ENCODE data around the gene RAN. TPM values are rescaled to one million over a fixed set of nuclear protein-coding genes. Genes with fewer than 3 reads are reported as not detected.

Gene RAN
- polyA plus RNA-seq (2013) = 474 TPM

GRCh38 chr12:130871286-130872178 is at the start of gene RAN:
Gene RAN (plus strand): TSS chr12:130872066. CDS start chr12:130872594, 528 bp downstream.
- DNase-seq = peak; percentile 88 to 94 (median 93)
- Histone ChIP-seq H3K27me3 (replicated peaks in 2 of 5; ENCODE audit: control insufficient read depth in 4 of 5, insufficient read depth in 5 of 5, low read length in 4 of 5) (no peaks in the 10 kb centered on the region), H3K4me3 (ENCODE audit: control insufficient read depth in 1 of 7, extremely low read depth in 1 of 7, insufficient read depth in 4 of 7, low read depth in 2 of 7, low read length in 6 of 7) (peak within 1 kb of the TSS; percentile 65 to 98 (median 80)), H3K4me1 (ENCODE audit: control extremely low read depth in 1 of 4, control insufficient read depth in 4 of 4, insufficient read depth in 4 of 4, low read length in 3 of 4) (peaks cover 10 to 34% (median 19%) of the 10 kb centered on the region in 4 experiments), H3K36me3 (ENCODE audit: control insufficient read depth in 4 of 4, insufficient read depth in 4 of 4, low read length in 3 of 4) (peaks cover 5 to 40% (median 28%) of the 10 kb centered on the region in 4 experiments), H3K9me3 (ENCODE audit: control extremely low read depth in 1 of 5, control insufficient read depth in 4 of 5, insufficient read depth in 2 of 5, low read depth in 1 of 5, low read length in 4 of 5) (no peaks in the 10 kb centered on the region), H3K27ac (ENCODE audit: insufficient read depth in 1 of 2, low read depth in 1 of 2, low read length in 2 of 2, poor library complexity in 1 of 2, severe bottlenecking in 2 of 2) (peak within 1 kb of the TSS; percentile 54 to 85)
- 7% methylated on average over 92 of the region's 118 CpGs for WGBS (ENCODE audit: insufficient coverage)
- ChIA-PET POLR2A (no interaction called here), CTCF (no interaction called here)

- ChIA-PET CTCF (interaction anchor here (1.0 to 1.4 kb wide), 4 partner anchors 11 to 69 kb away, joined by 3 to 4 read pairs (median 4); no protein-coding TSS in a partner anchor), POLR2A (no interaction called here)
- Histone ChIP-seq H3K27me3 (replicated peaks in 2 of 5; ENCODE audit: control insufficient read depth in 4 of 5, insufficient read depth in 5 of 5, low read length in 4 of 5) (no peaks in the 10 kb centered on the region), H3K4me1 (ENCODE audit: control extremely low read depth in 1 of 4, control insufficient read depth in 4 of 4, insufficient read depth in 4 of 4, low read length in 3 of 4) (no peaks in the 10 kb centered on the region), H3K27ac (ENCODE audit: insufficient read depth in 1 of 2, low read depth in 1 of 2, low read length in 2 of 2, poor library complexity in 1 of 2, severe bottlenecking in 2 of 2) (no peak overlapping the region), H3K9me3 (ENCODE audit: control extremely low read depth in 1 of 5, control insufficient read depth in 4 of 5, insufficient read depth in 2 of 5, low read depth in 1 of 5, low read length in 4 of 5) (no peaks in the 10 kb centered on the region), H3K36me3 (ENCODE audit: control insufficient read depth in 4 of 4, insufficient read depth in 4 of 4, low read length in 3 of 4) (peaks cover 0 to 4% (median 3%) of the 10 kb centered on the region in 4 experiments), H3K4me3 (ENCODE audit: control insufficient read depth in 1 of 7, extremely low read depth in 1 of 7, insufficient read depth in 4 of 7, low read depth in 2 of 7, low read length in 6 of 7) (no peak overlapping the region)
- DNase-seq = peak in 1 of 3 donors; percentile 11
- 100% methylated on average over 5 of the region's 6 CpGs for WGBS (ENCODE audit: insufficient coverage)
Observed at GRCh38 chr12:130825771-130826150, 46.1 kb upstream of the RAN start.

GRCh38 chr12:130826151-130826801 is 45.6 kb upstream of the RAN start:
- WGBS (ENCODE audit: insufficient coverage) = 77% methylated on average over 17 of the region's 21 CpGs
- no peaks in the 10 kb centered on the region for H3K9me3 ChIP-seq (ENCODE audit: control extremely low read depth in 1 of 5, control insufficient read depth in 4 of 5, insufficient read depth in 2 of 5, low read depth in 1 of 5, low read length in 4 of 5)
- POLR2A ChIA-PET = no interaction called here
- no peaks in the 10 kb centered on the region for H3K4me1 ChIP-seq (ENCODE audit: control extremely low read depth in 1 of 4, control insufficient read depth in 4 of 4, insufficient read depth in 4 of 4, low read length in 3 of 4)
- no peak overlapping the region for H3K4me3 ChIP-seq (ENCODE audit: control insufficient read depth in 1 of 7, extremely low read depth in 1 of 7, insufficient read depth in 4 of 7, low read depth in 2 of 7, low read length in 6 of 7)
- no peak overlapping the region for H3K27ac ChIP-seq (ENCODE audit: insufficient read depth in 1 of 2, low read depth in 1 of 2, low read length in 2 of 2, poor library complexity in 1 of 2, severe bottlenecking in 2 of 2)
- CTCF ChIA-PET = interaction anchor here (1.0 to 1.4 kb wide), 4 partner anchors 11 to 70 kb away, joined by 3 to 4 read pairs (median 4); no protein-coding TSS in a partner anchor
- peaks cover 0 to 4% (median 3%) of the 10 kb centered on the region in 4 experiments for H3K36me3 ChIP-seq (ENCODE audit: control insufficient read depth in 4 of 4, insufficient read depth in 4 of 4, low read length in 3 of 4)
- no peaks in the 10 kb centered on the region for H3K27me3 ChIP-seq (replicated peaks in 2 of 5; ENCODE audit: control insufficient read depth in 4 of 5, insufficient read depth in 5 of 5, low read length in 4 of 5)
- DNase-seq = peak; percentile 42 to 72 (median 65)

GRCh38 chr12:130827432-130827831 is 44.4 kb upstream of the RAN start:
- DNase-seq = no peak
- 100% methylated on average over 3 of the region's 3 CpGs for WGBS (ENCODE audit: insufficient coverage)
- Histone ChIP-seq H3K4me1 (ENCODE audit: control extremely low read depth in 1 of 4, control insufficient read depth in 4 of 4, insufficient read depth in 4 of 4, low read length in 3 of 4) (no peaks in the 10 kb centered on the region), H3K27ac (ENCODE audit: insufficient read depth in 1 of 2, low read depth in 1 of 2, low read length in 2 of 2, poor library complexity in 1 of 2, severe bottlenecking in 2 of 2) (no peak overlapping the region), H3K9me3 (ENCODE audit: control extremely low read depth in 1 of 5, control insufficient read depth in 4 of 5, insufficient read depth in 2 of 5, low read depth in 1 of 5, low read length in 4 of 5) (no peaks in the 10 kb centered on the region), H3K4me3 (ENCODE audit: control insufficient read depth in 1 of 7, extremely low read depth in 1 of 7, insufficient read depth in 4 of 7, low read depth in 2 of 7, low read length in 6 of 7) (no peak overlapping the region), H3K36me3 (ENCODE audit: control insufficient read depth in 4 of 4, insufficient read depth in 4 of 4, low read length in 3 of 4) (peaks cover 0 to 4% (median 3%) of the 10 kb centered on the region in 4 experiments), H3K27me3 (replicated peaks in 2 of 5; ENCODE audit: control insufficient read depth in 4 of 5, insufficient read depth in 5 of 5, low read length in 4 of 5) (no peaks in the 10 kb centered on the region)
- ChIA-PET CTCF (interaction anchor here (0.9 to 1.3 kb wide), 3 partner anchors 8 to 781 kb away, joined by 3 to 7 read pairs (median 3); no protein-coding TSS in a partner anchor), POLR2A (no interaction called here)

- peaks cover 0 to 4% (median 0%) of the 10 kb centered on the region in 4 experiments for H3K36me3 ChIP-seq (ENCODE audit: control insufficient read depth in 4 of 4, insufficient read depth in 4 of 4, low read length in 3 of 4)
- H3K4me1 ChIP-seq (ENCODE audit: control extremely low read depth in 1 of 4, control insufficient read depth in 4 of 4, insufficient read depth in 4 of 4, low read length in 3 of 4) = peaks cover 0 to 10% (median 2%) of the 10 kb centered on the region in 4 experiments
- H3K27ac ChIP-seq (ENCODE audit: insufficient read depth in 1 of 2, low read depth in 1 of 2, low read length in 2 of 2, poor library complexity in 1 of 2, severe bottlenecking in 2 of 2) = no peak overlapping the region
- no peak for DNase-seq
- no peaks in the 10 kb centered on the region for H3K27me3 ChIP-seq (replicated peaks in 2 of 5; ENCODE audit: control insufficient read depth in 4 of 5, insufficient read depth in 5 of 5, low read length in 4 of 5)
- ChIA-PET POLR2A (no interaction called here), CTCF (interaction anchor here (0.8 to 1.6 kb wide), 4 partner anchors 9 to 428 kb away, joined by 3 to 7 read pairs (median 4); no protein-coding TSS in a partner anchor)
- no peak overlapping the region for H3K4me3 ChIP-seq (ENCODE audit: control insufficient read depth in 1 of 7, extremely low read depth in 1 of 7, insufficient read depth in 4 of 7, low read depth in 2 of 7, low read length in 6 of 7)
- H3K9me3 ChIP-seq (ENCODE audit: control extremely low read depth in 1 of 5, control insufficient read depth in 4 of 5, insufficient read depth in 2 of 5, low read depth in 1 of 5, low read length in 4 of 5) = no peaks in the 10 kb centered on the region
- 94% methylated on average over 7 of the region's 8 CpGs for WGBS (ENCODE audit: insufficient coverage)
Observed at GRCh38 chr12:130828895-130829294, 43.0 kb upstream of the RAN start.

GRCh38 chr12:130829391-130830245 is 42.2 kb upstream of the RAN start:
- H3K27ac ChIP-seq (ENCODE audit: insufficient read depth in 1 of 2, low read depth in 1 of 2, low read length in 2 of 2, poor library complexity in 1 of 2, severe bottlenecking in 2 of 2) = no peak overlapping the region
- POLR2A ChIA-PET = no interaction called here
- peaks cover 0 to 10% (median 4%) of the 10 kb centered on the region in 4 experiments for H3K4me1 ChIP-seq (ENCODE audit: control extremely low read depth in 1 of 4, control insufficient read depth in 4 of 4, insufficient read depth in 4 of 4, low read length in 3 of 4)
- WGBS (ENCODE audit: insufficient coverage) = 94% methylated on average over 9 of the region's 17 CpGs
- DNase-seq = no peak
- no peaks in the 10 kb centered on the region for H3K27me3 ChIP-seq (replicated peaks in 2 of 5; ENCODE audit: control insufficient read depth in 4 of 5, insufficient read depth in 5 of 5, low read length in 4 of 5)
- H3K9me3 ChIP-seq (ENCODE audit: control extremely low read depth in 1 of 5, control insufficient read depth in 4 of 5, insufficient read depth in 2 of 5, low read depth in 1 of 5, low read length in 4 of 5) = no peaks in the 10 kb centered on the region
- H3K4me3 ChIP-seq (ENCODE audit: control insufficient read depth in 1 of 7, extremely low read depth in 1 of 7, insufficient read depth in 4 of 7, low read depth in 2 of 7, low read length in 6 of 7) = no peak overlapping the region
- CTCF ChIA-PET = interaction anchor here (0.8 to 2.1 kb wide), 4 partner anchors 9 to 429 kb away, joined by 3 to 5 read pairs (median 4); no protein-coding TSS in a partner anchor
- H3K36me3 ChIP-seq (ENCODE audit: control insufficient read depth in 4 of 4, insufficient read depth in 4 of 4, low read length in 3 of 4) = peaks cover 0 to 4% (median 0%) of the 10 kb centered on the region in 4 experiments

Measured in common myeloid progenitor, CD34-positive (primary cell).